GM19397 (cell line): ENCODE measurements around the gene HNRNPA1.
"Not testable (repeated sequence)": the region's sequence is repeated elsewhere in the genome, so short reads cannot be mapped to it uniquely, and the experiment has no call there.

Source experiments
- ATAC-seq: cut with Tn5 transposase; IDR thresholded peaks from one replicate; pipeline ENCODE4 v1.9.1; 2021; ENCODE audit warnings: mild to moderate bottlenecking, moderate library complexity; ENCODE audit not compliant: unreplicated experiment

Gene HNRNPA1

DNA sequence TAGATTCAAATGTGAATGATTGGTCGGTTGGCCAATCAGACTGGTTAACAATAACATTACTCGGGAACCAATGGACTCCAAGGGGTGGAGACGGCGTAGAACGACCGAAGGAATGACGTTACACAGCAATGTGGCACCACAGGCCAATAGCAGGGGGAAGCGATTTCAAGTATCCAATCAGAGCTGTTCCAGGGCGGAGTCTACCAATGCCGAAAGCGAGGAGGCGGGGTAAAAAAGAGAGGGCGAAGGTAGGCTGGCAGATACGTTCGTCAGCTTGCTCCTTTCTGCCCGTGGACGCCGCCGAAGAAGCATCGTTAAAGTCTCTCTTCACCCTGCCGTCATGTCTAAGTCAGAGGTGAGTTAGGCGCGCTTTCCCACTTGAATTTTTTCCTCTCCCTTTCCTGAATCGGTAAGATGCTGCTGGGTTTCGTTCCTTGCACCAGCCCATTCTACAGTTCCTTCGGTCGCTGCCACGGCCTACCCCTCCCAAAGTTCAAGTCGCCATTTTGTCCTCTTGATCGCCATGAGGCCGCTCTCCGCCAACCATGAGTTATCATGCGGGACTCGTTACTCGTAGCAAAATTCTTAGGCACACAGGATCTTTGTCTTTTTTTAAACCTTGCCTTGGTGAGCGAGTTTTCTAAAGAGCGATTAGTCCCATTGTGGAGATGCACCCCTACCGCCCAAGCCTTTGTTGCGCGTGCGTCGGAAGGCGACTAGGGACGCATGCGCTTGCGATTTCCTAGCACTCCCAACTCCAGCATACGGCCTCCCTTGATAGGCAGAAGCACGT lies at the start of gene HNRNPA1:
Gene HNRNPA1, plus strand, starts transcription at position 259 of the 793 bp plus-strand sequence. Its CDS starts 82 bp downstream, at position 341.
- ATAC-seq, result peak; percentile 84

- not testable (repeated sequence) for ATAC-seq
Observed at GRCh38 chr12:54231269-54231668, 49.3 kb upstream of the HNRNPA1 start.

GRCh38 chr12:54232790-54233189 lies 47.7 kb upstream of the HNRNPA1 start:
- ATAC-seq, result no peak

DNA sequence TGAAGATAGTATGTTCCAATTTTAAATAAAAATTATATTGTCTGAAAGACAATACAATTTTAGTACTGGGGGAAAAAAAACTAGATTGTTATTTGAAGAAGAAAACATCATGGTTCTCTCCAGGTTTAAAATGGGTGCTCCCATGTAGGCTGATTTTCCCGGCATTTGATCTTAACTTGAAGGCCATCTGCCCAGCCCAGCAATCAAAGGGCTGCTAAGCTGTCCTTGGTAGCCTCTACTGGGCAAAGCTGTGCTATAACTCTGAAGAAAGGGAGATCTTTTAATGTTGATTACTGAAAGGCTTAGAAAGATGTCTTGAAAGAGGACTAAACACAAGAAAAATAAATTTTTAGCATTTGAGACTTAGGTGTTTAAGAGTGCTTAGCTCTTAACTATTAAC lies 42.0 kb upstream of the HNRNPA1 start:
- ATAC-seq, result no peak

- ATAC-seq, result no peak
Observed at GRCh38 chr12:54239620-54240019, 40.9 kb upstream of the HNRNPA1 start.

GRCh38 chr12:54240129-54240528 lies 40.4 kb upstream of the HNRNPA1 start:
- ATAC-seq, result no peak

DNA sequence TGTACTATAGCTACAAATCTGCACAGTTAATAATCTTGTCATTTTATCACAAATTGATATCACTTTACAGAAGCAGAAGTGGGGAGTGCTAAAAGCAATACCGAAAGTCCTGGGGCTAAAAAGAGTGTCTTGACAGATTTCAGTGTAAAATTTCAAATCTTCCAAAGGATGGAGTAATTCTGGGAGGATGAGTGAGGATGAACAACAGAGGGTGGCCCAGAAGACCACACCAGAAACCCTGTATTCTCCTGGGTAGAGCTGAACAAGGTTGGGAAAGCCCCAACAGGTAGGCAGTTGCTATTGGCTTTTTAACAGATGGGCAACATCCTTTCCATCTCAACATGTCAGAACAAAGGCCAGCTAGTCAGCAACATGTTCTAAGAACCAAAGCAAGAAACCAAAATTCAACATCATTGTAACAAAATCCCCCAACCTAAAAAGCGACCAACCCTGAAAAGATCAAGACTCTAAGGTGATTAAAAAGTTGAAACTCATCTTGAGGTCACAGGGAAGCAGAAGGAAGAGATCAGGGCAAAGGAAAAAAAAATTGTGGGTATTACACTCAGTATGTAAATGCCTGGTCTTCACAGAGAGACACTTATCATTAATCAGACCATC lies 39.4 kb upstream of the HNRNPA1 start:
- ATAC-seq, result no peak

GRCh38 chr12:54246011-54246641 lies 34.4 kb upstream of the HNRNPA1 start:
- ATAC-seq, result no peak

GRCh38 chr12:54249489-54249888 lies 31.0 kb upstream of the HNRNPA1 start:
- no peak for ATAC-seq

- ATAC-seq, result no peak
Observed at GRCh38 chr12:54251667-54252284, 28.8 kb upstream of the HNRNPA1 start.

DNA sequence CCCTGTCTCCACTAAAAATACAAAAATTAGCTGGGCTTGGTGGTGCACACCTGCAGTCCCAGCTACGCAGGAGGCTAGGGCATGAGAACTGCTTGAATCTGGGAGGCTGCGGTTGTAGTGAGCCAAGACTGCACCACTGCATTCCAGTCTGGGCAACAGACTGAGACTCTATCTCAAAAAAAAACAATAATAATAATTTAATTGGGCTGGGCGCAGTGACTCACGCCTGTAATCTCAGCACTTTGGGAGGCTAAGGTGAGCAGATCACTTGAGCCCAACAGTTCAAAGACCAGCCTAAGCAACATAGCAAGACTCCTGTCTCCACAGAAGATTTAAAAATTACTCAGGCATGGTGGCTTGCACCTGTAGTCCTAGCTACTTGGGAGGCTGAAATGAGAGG lies 27.3 kb upstream of the HNRNPA1 start:
- no peak for ATAC-seq

DNA sequence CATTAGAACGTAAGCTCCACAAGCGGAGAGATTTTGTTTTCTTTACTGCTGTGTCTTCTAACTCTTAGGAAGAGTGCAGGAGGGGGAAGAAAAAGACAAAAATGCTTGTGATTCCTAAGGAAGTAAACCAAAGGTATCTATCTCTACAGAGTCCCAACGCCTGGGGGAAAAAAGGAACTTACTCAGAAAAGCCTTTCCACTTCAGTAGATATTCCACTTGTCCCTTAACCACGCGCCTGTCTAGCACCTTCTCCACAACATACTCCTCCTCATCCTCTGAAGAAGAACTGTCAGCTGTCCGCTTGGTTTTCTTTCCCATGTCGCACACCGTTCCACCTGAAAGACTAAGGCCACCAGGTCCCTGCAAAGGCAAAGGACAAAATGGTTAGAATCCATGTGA lies 23.2 kb upstream of the HNRNPA1 start:
- no peak for ATAC-seq

GRCh38 chr12:54258201-54258681 lies 22.3 kb upstream of the HNRNPA1 start:
- no peak for ATAC-seq

DNA sequence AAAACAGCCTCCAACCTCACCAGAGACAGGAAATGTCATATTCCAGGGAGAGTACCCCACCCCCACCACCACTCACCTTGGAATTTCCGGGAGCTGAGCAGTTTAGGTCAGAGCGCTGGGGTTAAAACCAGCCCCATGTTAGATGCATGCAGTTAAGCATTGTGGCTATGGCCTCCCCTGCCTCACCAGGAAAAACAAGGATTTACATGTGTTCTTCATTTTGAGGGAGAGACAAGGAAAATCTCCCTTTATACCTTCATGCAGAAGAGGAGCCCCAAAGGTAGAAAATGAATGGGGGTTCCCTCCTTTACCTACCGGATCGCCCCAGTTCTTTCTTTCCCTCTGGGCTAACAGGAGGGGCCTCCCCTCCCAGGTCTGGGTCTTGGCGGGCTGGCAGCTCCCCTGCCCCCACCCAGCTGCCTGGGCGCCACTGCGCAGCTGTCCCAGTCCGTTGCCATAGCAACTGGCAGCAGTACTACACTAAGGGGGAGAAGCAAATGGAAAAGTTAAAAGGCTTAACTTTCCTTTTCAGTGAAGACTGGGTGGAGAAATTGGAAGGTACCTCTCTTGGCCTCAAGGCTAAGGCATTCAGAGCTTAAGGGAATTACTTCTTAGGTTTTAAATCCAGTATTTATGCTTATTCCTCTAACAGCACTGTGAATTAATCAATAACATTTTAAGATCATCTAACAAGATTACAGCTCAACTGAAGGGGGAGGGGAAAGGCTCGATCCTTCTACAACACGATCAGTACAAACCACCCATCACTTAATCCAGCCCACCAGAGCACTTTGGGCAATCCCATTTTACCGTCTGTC lies 21.1 kb upstream of the HNRNPA1 start:
- ATAC-seq, result peak; percentile 86

- no peak for ATAC-seq
Observed at GRCh38 chr12:54261815-54262402, 18.6 kb upstream of the HNRNPA1 start.

DNA sequence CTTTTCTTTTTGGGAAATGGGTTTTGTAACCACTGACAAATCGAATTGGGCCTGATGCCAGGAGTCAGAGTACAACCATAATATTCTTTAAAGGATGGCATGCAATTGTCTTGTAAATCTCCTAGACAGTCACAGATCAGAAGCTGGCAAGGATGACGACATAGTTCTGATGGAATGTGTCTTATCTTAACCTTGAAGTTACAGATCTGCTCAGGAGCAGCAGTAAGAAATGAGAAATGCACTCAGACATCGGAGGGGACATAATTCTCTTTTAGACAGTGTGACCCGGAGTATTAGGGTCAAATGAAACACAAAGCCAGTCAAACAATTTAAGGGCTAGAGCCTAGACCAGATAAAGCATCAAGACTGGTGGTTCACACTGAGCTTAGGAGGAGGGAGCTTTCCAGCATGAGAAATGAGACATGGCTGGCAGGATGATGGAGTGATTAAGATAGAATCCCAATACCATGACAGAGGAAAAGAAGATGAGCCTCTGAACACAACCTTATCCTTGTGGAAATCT lies 18.1 kb upstream of the HNRNPA1 start:
- ATAC-seq, result no peak

- ATAC-seq, result no peak
Observed at GRCh38 chr12:54265364-54265812, 15.1 kb upstream of the HNRNPA1 start.

DNA sequence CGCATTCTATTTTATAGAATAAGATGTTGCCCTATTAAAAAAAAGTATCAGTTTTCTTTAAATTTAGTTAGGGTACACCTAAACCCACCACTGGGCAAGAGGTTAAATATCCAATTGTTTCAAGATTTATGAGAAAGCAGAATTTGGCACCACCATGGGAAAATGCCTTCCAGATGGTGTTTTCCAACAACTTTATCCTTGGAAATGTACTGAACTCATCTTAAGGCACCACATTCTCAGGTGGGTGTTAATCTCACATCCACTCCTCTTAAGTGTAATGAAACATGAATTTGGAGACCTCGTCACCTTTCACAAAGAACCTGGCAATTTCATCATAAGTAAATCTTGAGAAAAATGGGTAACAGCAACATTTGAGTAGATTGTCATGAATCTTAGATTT lies 13.7 kb upstream of the HNRNPA1 start:
- no peak for ATAC-seq

DNA sequence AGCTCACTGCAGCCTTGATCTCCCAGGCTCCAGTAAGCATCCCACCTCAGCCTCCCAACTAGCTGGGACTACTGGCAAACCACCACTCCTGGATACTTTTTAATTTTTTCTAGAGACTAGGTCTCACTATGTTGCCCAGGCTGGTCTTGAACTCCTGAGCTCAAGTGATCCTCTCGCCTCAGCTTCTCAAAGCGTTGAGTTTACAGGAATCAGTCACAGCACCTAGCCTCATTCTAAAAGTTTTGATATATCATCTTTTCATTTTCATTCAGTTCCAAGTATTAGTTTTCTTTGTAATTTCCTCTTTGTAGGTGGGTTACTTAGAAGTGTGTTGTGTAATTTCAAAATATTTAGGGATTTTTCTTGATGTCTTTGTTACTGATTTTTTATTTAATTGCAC lies 10.2 kb upstream of the HNRNPA1 start:
- no peak for ATAC-seq

GRCh38 chr12:54272214-54272613 lies 8.3 kb upstream of the HNRNPA1 start:
- no peak for ATAC-seq
